ENCODE measurements around the gene CTPS2.
"Not testable (repeated sequence)": the region's sequence is repeated elsewhere in the genome, so short reads cannot be mapped to it uniquely, and the experiment has no call there.

Gene CTPS2

GRCh38 chrX:16603822-16604221 is 108.6 kb downstream of the CTPS2 start:
- no peak for TF ChIP-seq CTCF (IDR thresholded peaks at IDR 0.05; ENCODE audit: poor library complexity, severe bottlenecking)
- ATAC-seq (ENCODE audit: low read depth) = peak; percentile 50; the same call in 1 of the 3 replicates
- H3K27me3 ChIP-seq (ENCODE audit: insufficient read depth, poor library complexity, severe bottlenecking) = no peaks in the 10 kb centered on the region
- H3K4me1 ChIP-seq (ENCODE audit: insufficient read depth, poor library complexity, severe bottlenecking) = no peaks in the 10 kb centered on the region
- no peak overlapping the region for H3K4me3 ChIP-seq (ENCODE audit: severe bottlenecking)
- no peaks in the 10 kb centered on the region for H3K9me3 ChIP-seq (ENCODE audit: severe bottlenecking)
- no peaks in the 10 kb centered on the region for H3K36me3 ChIP-seq (ENCODE audit: low read depth)
- peak overlapping the region; percentile 47 for H3K27ac ChIP-seq (ENCODE audit: poor library complexity, severe bottlenecking)
- no peak for DNase-seq (ENCODE audit: low spot score)

- peak overlapping the region; percentile 47 for H3K27ac ChIP-seq (ENCODE audit: poor library complexity, severe bottlenecking)
- not testable (repeated sequence) for H3K36me3 ChIP-seq (ENCODE audit: low read depth); ATAC-seq (ENCODE audit: low read depth); DNase-seq (ENCODE audit: low spot score); H3K4me1 ChIP-seq (ENCODE audit: insufficient read depth, poor library complexity, severe bottlenecking); H3K9me3 ChIP-seq (ENCODE audit: severe bottlenecking); H3K27me3 ChIP-seq (ENCODE audit: insufficient read depth, poor library complexity, severe bottlenecking); H3K4me3 ChIP-seq (ENCODE audit: severe bottlenecking)
Measured at GRCh38 chrX:16603235-16603634, 109.2 kb downstream of the CTPS2 start.

GRCh38 chrX:16601885-16602284 is 110.6 kb downstream of the CTPS2 start:
- no peak for DNase-seq (ENCODE audit: low spot score)
- Histone ChIP-seq H3K27me3 (ENCODE audit: insufficient read depth, poor library complexity, severe bottlenecking) (no peaks in the 10 kb centered on the region), H3K4me3 (ENCODE audit: severe bottlenecking) (no peak overlapping the region), H3K36me3 (ENCODE audit: low read depth) (no peaks in the 10 kb centered on the region), H3K4me1 (ENCODE audit: insufficient read depth, poor library complexity, severe bottlenecking) (no peaks in the 10 kb centered on the region), H3K9me3 (ENCODE audit: severe bottlenecking) (no peaks in the 10 kb centered on the region), H3K27ac (ENCODE audit: poor library complexity, severe bottlenecking) (no peak overlapping the region)
- ATAC-seq (ENCODE audit: low read depth) = no peak
- TF ChIP-seq CTCF (IDR thresholded peaks at IDR 0.05; ENCODE audit: poor library complexity, severe bottlenecking) = no peak

- H3K36me3 ChIP-seq (ENCODE audit: low read depth) = no peaks in the 10 kb centered on the region
- ATAC-seq (ENCODE audit: low read depth) = no peak
- peaks cover 4% of the 10 kb centered on the region for H3K4me1 ChIP-seq (ENCODE audit: insufficient read depth, poor library complexity, severe bottlenecking)
- DNase-seq (ENCODE audit: low spot score) = no peak
- H3K4me3 ChIP-seq (ENCODE audit: severe bottlenecking) = no peak overlapping the region
- H3K27ac ChIP-seq (ENCODE audit: poor library complexity, severe bottlenecking) = no peak overlapping the region
- H3K27me3 ChIP-seq (ENCODE audit: insufficient read depth, poor library complexity, severe bottlenecking) = no peaks in the 10 kb centered on the region
- H3K9me3 ChIP-seq (ENCODE audit: severe bottlenecking) = no peaks in the 10 kb centered on the region
- TF ChIP-seq CTCF (IDR thresholded peaks at IDR 0.05; ENCODE audit: poor library complexity, severe bottlenecking) = no peak
Measured at GRCh38 chrX:16594490-16594889, 118.0 kb downstream of the CTPS2 start.

- H3K4me3 ChIP-seq (ENCODE audit: severe bottlenecking) = no peak overlapping the region
- ATAC-seq (ENCODE audit: low read depth) (no peak), DNase-seq (ENCODE audit: low spot score) (no peak)
- TF ChIP-seq CTCF (IDR thresholded peaks at IDR 0.05; ENCODE audit: poor library complexity, severe bottlenecking) = no peak
- H3K36me3 ChIP-seq (ENCODE audit: low read depth) = no peaks in the 10 kb centered on the region
- no peaks in the 10 kb centered on the region for H3K9me3 ChIP-seq (ENCODE audit: severe bottlenecking)
- H3K27me3 ChIP-seq (ENCODE audit: insufficient read depth, poor library complexity, severe bottlenecking) = no peaks in the 10 kb centered on the region
- peaks cover 9% of the 10 kb centered on the region for H3K4me1 ChIP-seq (ENCODE audit: insufficient read depth, poor library complexity, severe bottlenecking)
- no peak overlapping the region for H3K27ac ChIP-seq (ENCODE audit: poor library complexity, severe bottlenecking)
Measured at GRCh38 chrX:16593801-16594200, 118.7 kb downstream of the CTPS2 start.
